ENCODE results near the gene MLLT10.

MLLT10 gene

GRCh38 chr10:21533467-21534279, at the start of gene MLLT10:
TSS of gene MLLT10 (plus strand) at chr10:21534232. CDS start at chr10:21534645, 413 bp downstream.
- DNase-seq (ENCODE audit: low read depth in 2 of 2) = peak; percentile 81 to 83

DNA sequence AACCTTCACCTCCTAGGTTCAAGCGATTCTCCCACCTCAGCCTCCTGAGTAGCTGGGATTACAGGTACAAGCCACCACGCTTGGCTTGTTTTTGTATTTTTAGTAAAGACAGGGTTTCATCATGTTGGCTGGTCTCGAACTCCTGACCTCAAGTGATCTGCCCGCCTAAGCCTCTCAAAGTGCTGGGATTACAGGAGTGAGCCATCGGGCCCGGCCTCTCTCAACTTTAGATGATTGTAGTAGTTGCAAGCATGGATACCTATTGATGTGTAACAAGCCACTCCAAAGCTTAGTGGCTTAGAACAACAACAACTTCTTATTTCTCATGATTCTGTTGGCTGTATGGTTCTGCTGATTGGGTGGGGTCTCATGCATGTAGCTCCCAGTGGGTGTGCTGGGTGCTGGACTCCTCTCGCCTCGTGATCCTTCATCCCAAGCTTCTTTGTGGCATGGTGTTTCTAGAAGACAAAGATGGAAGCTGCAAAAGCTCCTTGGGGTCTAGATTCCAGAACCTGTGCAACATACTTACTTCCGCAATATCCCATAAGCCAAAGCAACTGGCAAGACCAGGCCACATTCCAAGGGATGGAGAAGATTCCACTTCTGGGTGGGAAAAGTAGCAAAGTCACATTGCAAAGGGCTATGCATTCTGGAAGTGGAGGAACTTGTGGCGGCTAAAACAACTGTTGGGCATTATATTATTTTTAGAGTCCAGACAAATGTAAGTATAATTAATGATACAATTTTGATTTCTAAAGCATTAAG, 46.4 kb upstream of the MLLT10 start:
- DNase-seq (ENCODE audit: low read depth in 2 of 2) = no peak

- no peak for DNase-seq (ENCODE audit: low read depth in 2 of 2)
Measured at GRCh38 chr10:21488246-21488956, 45.6 kb upstream of the MLLT10 start.

GRCh38 chr10:21488957-21489446, 45.0 kb upstream of the MLLT10 start:
- DNase-seq (ENCODE audit: low read depth in 2 of 2) = no peak

DNA sequence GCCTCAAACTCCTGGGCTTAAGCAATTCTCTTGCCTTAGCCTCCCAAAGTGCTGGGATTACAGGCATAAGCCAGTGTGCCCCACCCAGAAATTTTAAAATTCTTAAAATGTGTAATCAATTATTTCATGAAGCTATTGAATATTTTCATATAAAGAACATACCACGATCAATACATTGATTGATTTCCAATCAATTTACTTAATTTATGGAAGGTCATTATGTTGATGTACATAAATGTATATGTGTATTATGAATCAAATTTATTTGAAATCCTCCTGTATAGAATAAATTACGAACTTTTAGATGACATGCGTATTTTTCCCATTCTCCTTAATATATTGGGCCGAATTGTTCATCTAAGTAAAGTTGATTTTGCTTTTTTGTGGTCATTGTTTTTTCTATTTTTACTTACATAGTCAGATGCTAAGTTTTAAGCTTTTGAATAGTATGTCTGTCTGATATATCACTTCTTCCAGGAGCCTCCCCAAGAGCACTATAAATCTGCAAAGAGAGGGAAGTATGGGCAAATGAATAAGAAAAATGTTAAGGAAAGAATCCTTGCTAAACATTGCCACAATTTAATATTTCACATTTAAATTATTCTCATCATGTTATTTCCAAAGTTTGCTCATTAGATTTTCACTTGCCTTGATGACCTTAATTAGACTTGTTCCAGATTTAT, 43.9 kb upstream of the MLLT10 start:
- DNase-seq (ENCODE audit: low read depth in 2 of 2) = no peak

GRCh38 chr10:21490711-21491105, 43.3 kb upstream of the MLLT10 start:
- no peak for DNase-seq (ENCODE audit: low read depth in 2 of 2)

DNA sequence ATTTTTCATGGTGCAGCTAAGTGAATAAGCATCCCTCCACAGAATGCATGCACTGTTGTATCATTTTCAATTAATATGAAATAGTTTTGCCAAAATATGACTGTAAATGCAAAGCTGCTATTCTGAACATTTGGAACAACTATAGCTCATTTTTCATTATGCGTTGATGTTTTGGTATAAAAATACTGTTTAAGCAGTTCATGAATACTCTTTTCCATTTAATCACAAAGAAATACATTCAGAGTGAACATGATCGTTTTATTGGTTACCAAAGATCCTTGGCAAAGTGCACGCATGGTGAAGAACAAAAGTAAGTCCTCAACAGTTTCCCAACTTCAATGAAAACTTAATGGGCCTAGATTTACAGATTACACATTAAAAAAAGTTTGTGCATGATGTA, 41.6 kb upstream of the MLLT10 start:
- no peak for DNase-seq (ENCODE audit: low read depth in 2 of 2)

DNA sequence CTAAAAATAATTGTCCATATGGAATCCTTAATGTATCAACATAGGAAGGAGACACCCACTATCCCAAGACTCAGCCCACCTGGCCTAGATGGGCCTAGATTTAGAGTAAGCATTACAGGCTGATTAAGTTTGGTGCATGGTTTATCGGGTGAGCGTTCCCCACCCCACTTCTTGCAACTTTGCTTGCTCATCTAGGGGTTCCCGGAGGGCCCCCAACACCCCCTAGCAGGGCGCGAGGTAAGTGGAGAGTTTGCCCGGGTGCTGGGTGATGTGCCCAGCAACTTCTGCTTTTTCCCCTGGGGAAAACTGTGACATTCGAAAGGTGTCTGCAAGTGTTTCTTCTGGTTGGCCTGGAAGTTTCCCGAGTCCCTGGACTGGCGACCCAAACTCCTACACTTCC, 40.2 kb upstream of the MLLT10 start:
- no peak for DNase-seq (ENCODE audit: low read depth in 2 of 2)

DNA sequence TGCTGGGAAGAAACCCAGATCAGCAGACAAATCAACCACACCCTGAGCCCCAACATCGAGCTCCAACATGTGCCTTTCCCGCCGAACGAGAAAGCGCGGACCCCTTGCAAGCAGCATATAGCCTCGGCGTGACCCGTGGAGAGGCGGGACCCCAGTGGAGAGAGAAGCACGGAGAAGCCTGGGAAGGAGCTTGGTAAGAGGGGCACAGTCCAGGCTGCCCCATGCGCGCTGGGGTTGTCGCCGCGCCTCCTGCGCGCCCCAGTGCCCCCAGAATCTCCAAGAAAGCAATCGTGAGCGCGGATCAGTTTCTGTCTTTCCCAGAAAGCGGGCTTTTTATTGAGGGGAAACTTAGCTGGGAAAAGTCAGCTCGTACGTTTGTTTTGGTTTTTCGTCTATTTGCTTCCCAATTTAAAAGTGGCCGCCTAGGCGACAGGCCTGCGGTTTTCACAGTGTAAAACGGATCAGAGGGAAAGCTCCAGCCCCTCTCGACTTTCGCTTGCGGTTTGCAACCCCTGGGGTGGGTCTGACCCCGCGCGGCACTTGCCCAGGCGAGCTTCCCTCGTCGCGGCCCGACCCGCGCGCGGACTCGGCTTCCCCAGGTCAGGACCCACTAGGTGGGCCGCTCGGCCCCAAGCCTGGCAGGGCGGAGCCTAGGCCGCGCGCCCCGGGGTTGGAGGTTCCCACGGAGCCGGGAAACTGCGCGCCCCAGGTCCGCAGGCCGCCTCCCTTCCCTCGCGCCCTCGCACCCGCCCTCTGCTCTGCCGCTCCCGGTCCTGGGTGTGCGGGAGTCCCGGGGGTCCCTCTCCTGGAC, 39.6 kb upstream of the MLLT10 start:
- no peak for DNase-seq (ENCODE audit: low read depth in 2 of 2)

DNA sequence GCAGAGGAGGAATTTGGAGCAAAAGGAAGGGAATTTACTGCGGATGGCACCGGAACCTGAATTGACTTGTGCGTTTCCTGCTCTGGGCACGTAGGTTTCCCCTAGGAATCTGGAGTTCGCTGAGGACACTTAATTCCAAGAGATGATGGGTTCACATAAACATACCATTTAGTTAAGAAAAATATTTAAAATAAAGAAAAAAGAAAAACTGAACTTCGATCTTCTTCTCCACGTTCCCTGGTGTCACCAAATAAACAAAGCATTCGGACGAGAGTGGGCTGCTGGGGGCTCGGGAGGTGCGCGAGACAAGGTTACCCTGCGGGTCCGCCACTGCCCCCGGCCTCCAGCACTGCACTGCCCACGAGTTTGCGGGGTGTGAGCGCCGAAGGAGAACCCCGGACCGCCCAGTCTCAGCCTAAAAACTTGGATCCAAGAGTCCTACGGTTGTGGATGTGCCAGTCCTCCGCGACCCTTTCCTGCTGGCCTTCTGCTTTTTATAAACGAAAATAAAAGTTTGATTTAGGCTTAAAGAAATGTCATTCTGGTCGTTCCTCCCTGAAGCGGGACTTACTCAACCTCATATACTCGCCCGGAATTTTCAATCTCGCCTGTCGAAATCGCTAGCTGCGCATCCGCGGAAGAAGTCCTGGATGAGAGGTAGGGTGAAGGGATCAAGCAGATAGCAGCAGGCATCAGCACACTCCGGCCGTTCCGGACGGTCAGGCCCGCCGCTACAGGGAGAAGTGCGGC, 38.9 kb upstream of the MLLT10 start:
- no peak for DNase-seq (ENCODE audit: low read depth in 2 of 2)

DNA sequence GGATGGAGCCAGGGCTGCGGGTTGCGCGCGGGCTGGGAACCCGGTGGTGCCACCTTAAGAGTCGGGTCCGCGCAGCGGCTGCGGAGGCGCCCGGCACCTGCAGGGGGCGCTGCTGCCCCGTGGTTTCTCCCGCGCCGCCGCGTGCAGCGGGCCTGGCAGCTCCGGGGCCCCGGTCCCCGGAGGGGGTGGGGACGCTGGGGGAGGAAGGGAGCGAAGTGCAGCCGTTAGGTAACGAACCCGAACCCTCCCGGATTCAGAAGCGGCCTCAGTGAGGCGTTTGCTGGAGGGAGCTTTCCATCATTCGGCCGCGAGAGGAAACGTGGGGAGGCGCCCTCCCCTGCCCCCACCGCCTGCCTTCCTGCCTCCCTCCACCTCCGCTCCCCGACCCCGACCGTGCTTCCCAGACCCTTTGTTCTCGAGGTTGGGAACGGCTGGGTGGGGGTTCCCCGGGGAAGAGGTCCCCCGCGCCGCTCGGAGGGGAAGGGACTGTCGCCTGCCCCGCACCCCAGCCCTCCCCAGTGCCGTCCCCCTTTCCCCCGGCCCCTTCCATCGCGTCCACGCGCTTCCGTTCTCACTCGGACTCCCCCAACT, 38.2 kb upstream of the MLLT10 start:
- DNase-seq (ENCODE audit: low read depth in 2 of 2) = peak; percentile 70 to 73

- no peak for DNase-seq (ENCODE audit: low read depth in 2 of 2)
Measured at GRCh38 chr10:21496343-21497176, 37.5 kb upstream of the MLLT10 start.

DNA sequence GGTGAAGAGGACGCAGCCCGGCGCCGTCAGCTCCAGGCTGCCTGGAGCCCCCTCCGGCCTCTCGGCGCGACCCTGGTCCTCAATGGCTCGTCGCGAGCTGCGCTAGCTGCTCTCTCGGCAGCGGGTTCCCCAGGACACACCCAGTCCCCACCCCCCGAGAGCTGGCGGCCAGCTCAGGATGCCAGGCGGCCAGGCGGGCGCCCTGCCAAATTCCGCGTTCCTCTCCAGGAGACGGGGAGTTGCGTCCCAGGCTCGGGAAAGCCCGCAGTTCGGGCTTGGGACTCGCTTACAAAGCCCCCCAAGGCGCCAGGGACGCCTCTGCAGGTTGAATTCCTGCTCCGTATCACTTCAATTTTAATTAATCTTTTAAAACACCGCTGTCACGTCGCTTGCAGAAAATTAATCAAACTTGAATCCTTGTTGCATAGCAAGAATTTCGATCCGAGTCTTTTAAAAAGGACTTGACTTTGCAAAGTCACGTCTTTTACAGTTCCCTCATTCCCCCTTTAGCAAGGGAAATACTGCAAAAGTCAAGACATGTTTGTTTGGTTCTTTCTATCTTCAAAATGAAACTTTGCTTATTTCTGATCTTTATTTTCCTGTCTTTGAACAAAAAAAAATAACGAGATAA, 36.7 kb upstream of the MLLT10 start:
- no peak for DNase-seq (ENCODE audit: low read depth in 2 of 2)

GRCh38 chr10:21498377-21498776, 35.7 kb upstream of the MLLT10 start:
- DNase-seq (ENCODE audit: low read depth in 2 of 2) = no peak

DNA sequence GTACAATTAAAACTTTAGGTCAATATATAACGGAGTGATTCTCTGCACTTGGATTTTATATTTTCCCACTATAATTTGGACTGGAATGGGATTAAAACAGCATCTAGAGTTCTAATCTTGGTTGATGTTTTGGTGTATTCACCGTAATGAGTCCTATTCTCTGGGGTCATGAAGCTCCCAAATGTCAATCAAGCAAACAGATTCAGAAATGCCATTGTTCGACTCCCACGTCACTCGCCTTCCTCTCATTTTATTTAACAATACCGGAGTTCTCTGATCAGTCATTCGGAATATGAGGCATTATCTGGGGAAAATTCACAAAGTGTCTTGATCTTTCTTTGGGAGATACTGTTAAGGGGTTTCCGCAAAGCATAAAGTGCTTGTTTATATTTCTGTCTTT, 35.0 kb upstream of the MLLT10 start:
- no peak for DNase-seq (ENCODE audit: low read depth in 2 of 2)

- DNase-seq (ENCODE audit: low read depth in 2 of 2) = no peak
Measured at GRCh38 chr10:21499701-21500577, 34.1 kb upstream of the MLLT10 start.

DNA sequence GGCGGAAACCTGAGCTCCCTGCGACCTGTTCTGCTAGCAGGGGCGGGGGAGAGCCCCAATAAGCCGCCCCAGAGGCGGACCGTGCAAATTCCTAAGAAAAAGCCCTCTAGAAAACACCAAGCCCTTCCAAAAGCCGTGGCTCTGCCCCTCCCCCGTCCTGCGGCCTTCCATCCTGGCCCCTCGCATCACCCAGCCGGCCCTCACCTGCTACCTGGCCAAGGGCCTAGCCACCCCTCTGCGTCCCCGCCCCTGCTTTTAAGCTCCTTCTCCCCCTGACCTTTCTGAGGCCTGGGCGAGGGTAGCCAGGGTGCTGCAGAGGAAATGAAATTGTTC, 33.5 kb upstream of the MLLT10 start:
- DNase-seq (ENCODE audit: low read depth in 2 of 2) = no peak

- DNase-seq (ENCODE audit: low read depth in 2 of 2) = no peak
Measured at GRCh38 chr10:21501091-21501490, 32.9 kb upstream of the MLLT10 start.

Data from stimulated activated CD8-positive, alpha-beta memory T cell treated with anti-CD3 and anti-CD28 coated beads, Interleukin-15, amount 100 ng/mL, for 4 hours (primary cell).